Measurements from ENCODE around the gene BTNL3. TPM values are rescaled to one million over a fixed set of nuclear protein-coding genes. Genes with fewer than 3 reads are reported as not detected.

BTNL3 gene
- polyA plus RNA-seq, 2 of the 4 experiments (the other 2 are of a cell fraction) = not detected

Small RNAs within 50 kb of the gene (small RNA-seq; reads per million reads assigned to genes)
- gene MIR8089 = 0 reads per million in 6 experiments
- gene RNU6-1036P = 0 reads per million in 6 experiments
- 0 reads per million in 6 experiments for gene RPS29P12

Other genes with a start within 250 kb of the BTNL3 start
- not detected in 2 replicates for gene OR2Y1, start 248.8 kb upstream of the BTNL3 start, polyA plus RNA-seq (2011; rRNA removed)
- gene OR2Y1, start 248.8 kb upstream of the BTNL3 start, polyA plus RNA-seq (2017; fragmentation: RNase III; extraction: RNeasy Plus Mini Kit Qiagen cat#74134 plus additional on column Dnase treatment) = not detected in 3 replicates
- gene MGAT1, start 186.0 kb upstream of the BTNL3 start, polyA plus RNA-seq (2011; rRNA removed) = 53.0 and 56.3 TPM in 2 replicates
- gene MGAT1, start 186.0 kb upstream of the BTNL3 start, polyA plus RNA-seq (2017; fragmentation: RNase III; extraction: RNeasy Plus Mini Kit Qiagen cat#74134 plus additional on column Dnase treatment) = 54.6 to 63.4 TPM (median 61.8 TPM) in 3 replicates
- 19.2 and 23.4 TPM in 2 replicates for gene ZFP62, start 127.6 kb upstream of the BTNL3 start, polyA plus RNA-seq (2011; rRNA removed)
- 11.8 to 13.9 TPM (median 13.9 TPM) in 3 replicates for gene ZFP62, start 127.6 kb upstream of the BTNL3 start, polyA plus RNA-seq (2017; fragmentation: RNase III; extraction: RNeasy Plus Mini Kit Qiagen cat#74134 plus additional on column Dnase treatment)
- not detected in 2 replicates for gene BTNL8, start 89.7 kb upstream of the BTNL3 start, polyA plus RNA-seq (2011; rRNA removed)
- not detected in 3 replicates for gene BTNL8, start 89.7 kb upstream of the BTNL3 start, polyA plus RNA-seq (2017; fragmentation: RNase III; extraction: RNeasy Plus Mini Kit Qiagen cat#74134 plus additional on column Dnase treatment)
- gene BTNL9, start 51.4 kb downstream of the BTNL3 start, polyA plus RNA-seq (2011; rRNA removed) = 0.85 and 0.89 TPM in 2 replicates
- gene BTNL9, start 51.4 kb downstream of the BTNL3 start, polyA plus RNA-seq (2017; fragmentation: RNase III; extraction: RNeasy Plus Mini Kit Qiagen cat#74134 plus additional on column Dnase treatment) = 1.2 to 1.8 TPM (median 1.5 TPM) in 3 replicates
- gene OR2V1, start 142.3 kb downstream of the BTNL3 start, polyA plus RNA-seq (2011; rRNA removed) = not detected in 2 replicates
- not detected in 3 replicates for gene OR2V1, start 142.3 kb downstream of the BTNL3 start, polyA plus RNA-seq (2017; fragmentation: RNase III; extraction: RNeasy Plus Mini Kit Qiagen cat#74134 plus additional on column Dnase treatment)
- not detected in 2 replicates for gene OR2V2, start 158.7 kb downstream of the BTNL3 start, polyA plus RNA-seq (2011; rRNA removed)
- not detected in 3 replicates for gene OR2V2, start 158.7 kb downstream of the BTNL3 start, polyA plus RNA-seq (2017; fragmentation: RNase III; extraction: RNeasy Plus Mini Kit Qiagen cat#74134 plus additional on column Dnase treatment)
- 20.4 and 30.7 TPM in 2 replicates for gene TRIM7, start 216.3 kb downstream of the BTNL3 start, polyA plus RNA-seq (2011; rRNA removed)
- 21.8 to 23.2 TPM (median 23.1 TPM) in 3 replicates for gene TRIM7, start 216.3 kb downstream of the BTNL3 start, polyA plus RNA-seq (2017; fragmentation: RNase III; extraction: RNeasy Plus Mini Kit Qiagen cat#74134 plus additional on column Dnase treatment)
- 17.0 and 22.7 TPM in 2 replicates for gene TRIM41, start 234.4 kb downstream of the BTNL3 start, polyA plus RNA-seq (2011; rRNA removed)
- gene TRIM41, start 234.4 kb downstream of the BTNL3 start, polyA plus RNA-seq (2017; fragmentation: RNase III; extraction: RNeasy Plus Mini Kit Qiagen cat#74134 plus additional on column Dnase treatment) = 29.7 to 35.0 TPM (median 32.5 TPM) in 3 replicates

Measured in A549 (cell line).